ENCODE data around the gene MORN2.

DNA sequence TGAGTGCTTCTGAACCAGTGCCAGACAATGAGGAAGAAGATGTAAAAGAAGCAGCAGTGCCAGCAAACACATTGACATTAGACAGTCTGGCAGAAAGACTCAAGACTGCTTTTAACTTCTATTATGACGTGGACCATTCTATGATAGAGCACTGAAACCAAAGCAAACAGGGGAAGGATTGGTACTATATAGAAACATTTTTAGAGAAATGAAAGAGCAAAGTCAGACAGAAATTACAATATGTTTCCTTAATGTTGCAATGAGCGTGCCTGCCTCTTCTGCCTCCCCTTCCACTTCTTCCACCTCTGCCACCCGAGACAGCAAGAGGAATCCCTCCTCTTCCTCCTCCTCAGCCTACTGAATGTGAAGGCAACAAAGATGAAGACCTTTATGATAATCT, 39.8 kb upstream of the MORN2 start:
- TF ChIP-seq NFATC3 (IDR thresholded peaks at IDR 0.05), result no peak
- TF ChIP-seq SOX6 (IDR thresholded peaks at IDR 0.05), result no peak
- TF ChIP-seq NFIC (IDR thresholded peaks at IDR 0.05), result no peak
- TF ChIP-seq, protein P1, sequence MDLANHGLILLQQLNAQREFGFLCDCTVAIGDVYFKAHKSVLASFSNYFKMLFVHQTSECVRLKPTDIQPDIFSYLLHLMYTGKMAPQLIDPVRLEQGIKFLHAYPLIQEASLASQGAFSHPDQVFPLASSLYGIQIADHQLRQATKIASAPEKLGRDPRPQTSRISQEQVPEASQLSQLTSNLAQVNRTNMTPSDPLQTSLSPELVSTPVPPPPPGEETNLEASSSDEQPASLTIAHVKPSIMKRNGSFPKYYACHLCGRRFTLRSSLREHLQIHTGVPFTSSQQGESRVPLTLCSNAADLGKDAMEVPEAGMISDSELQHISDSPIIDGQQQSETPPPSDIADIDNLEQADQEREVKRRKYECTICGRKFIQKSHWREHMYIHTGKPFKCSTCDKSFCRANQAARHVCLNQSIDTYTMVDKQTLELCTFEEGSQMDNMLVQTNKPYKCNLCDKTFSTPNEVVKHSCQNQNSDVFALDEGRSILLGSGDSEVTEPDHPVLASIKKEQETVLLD (IDR thresholded peaks at IDR 0.05), result no peak
- TF ChIP-seq, protein P2, sequence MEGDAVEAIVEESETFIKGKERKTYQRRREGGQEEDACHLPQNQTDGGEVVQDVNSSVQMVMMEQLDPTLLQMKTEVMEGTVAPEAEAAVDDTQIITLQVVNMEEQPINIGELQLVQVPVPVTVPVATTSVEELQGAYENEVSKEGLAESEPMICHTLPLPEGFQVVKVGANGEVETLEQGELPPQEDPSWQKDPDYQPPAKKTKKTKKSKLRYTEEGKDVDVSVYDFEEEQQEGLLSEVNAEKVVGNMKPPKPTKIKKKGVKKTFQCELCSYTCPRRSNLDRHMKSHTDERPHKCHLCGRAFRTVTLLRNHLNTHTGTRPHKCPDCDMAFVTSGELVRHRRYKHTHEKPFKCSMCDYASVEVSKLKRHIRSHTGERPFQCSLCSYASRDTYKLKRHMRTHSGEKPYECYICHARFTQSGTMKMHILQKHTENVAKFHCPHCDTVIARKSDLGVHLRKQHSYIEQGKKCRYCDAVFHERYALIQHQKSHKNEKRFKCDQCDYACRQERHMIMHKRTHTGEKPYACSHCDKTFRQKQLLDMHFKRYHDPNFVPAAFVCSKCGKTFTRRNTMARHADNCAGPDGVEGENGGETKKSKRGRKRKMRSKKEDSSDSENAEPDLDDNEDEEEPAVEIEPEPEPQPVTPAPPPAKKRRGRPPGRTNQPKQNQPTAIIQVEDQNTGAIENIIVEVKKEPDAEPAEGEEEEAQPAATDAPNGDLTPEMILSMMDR (IDR thresholded peaks at IDR 0.05 in 2 of 3, conservative IDR thresholded peaks at IDR 0.05 in 1 of 3; ENCODE audit: insufficient read depth in 2 of 3, low read depth in 1 of 3, low read length in 3 of 3), result no peak
- TF ChIP-seq ZNF146 (CRISPR knock-in tag; IDR thresholded peaks at IDR 0.05; ENCODE audit: unreplicated experiment), result no peak
- TF ChIP-seq PURB (CRISPR knock-in tag; IDR thresholded peaks at IDR 0.05; ENCODE audit: low read depth), result no peak
- TF ChIP-seq DPF2 (IDR thresholded peaks at IDR 0.05), result no peak
- no peak for TF ChIP-seq FIP1L1 (IDR thresholded peaks at IDR 0.05; ENCODE audit: low read depth, low read length, poor library complexity, severe bottlenecking)
- no peak for TF ChIP-seq BCL6 (CRISPR knock-in tag; IDR thresholded peaks at IDR 0.05)
- TF ChIP-seq ERF (CRISPR knock-in tag; IDR thresholded peaks at IDR 0.05), result no peak
- no peak for TF ChIP-seq NR3C1 (CRISPR knock-in tag; IDR thresholded peaks at IDR 0.05)
- no peak for TF ChIP-seq RFX5 (IDR thresholded peaks at IDR 0.05; ENCODE audit: low read depth, low read length)

All from K562 (cell line).